ENCODE measurements around the gene TRIM32.

Gene TRIM32

DNA sequence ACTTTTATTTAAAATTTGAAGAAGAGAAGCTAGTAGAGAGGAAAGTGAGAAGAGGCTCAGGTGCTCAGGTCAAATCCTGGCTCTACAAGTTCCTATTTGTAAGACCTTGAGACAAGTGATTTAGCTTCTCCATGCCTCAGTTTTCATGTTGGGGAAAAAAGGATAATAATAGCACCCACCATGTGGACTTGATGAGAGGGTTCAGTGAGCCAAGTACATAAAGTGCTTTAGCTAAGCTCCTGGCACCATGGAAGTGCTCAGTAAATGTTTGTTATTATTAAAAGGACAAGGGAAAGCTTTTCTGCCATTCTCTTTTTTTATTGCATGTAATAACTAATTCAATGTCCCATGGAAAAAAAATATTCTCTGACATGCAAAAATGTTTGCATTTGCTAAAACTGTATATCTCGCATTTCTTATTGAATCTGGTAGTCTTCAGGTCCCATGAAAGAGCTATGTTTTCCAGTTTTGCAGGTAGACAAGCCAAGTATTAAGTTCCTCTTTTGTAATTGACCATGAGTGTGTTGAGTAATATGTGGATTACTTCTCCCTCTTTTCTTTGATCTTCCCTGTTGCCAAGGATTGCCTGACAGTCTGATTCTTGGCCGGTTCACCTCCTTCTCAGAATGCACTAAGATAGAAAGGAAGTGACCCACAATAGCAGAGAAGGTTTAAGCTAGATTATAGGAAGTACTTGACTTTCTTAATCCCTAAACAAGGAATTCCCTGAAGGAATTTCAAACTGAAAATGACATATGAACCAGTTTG, 45.6 kb upstream of the TRIM32 start:
- no peak overlapping the region for H3K4me3 ChIP-seq (ENCODE audit: low read depth, low read length)
- ChIA-PET CTCF (interaction anchor here (0.6 to 1.3 kb wide), 2 partner anchors 20 to 1049 kb away, joined by 3 to 6 read pairs; no protein-coding TSS in a partner anchor), POLR2A (no interaction called here)
- H3K4me1 ChIP-seq (ENCODE audit: control insufficient read depth, insufficient read depth, low read length), result no peaks in the 10 kb centered on the region
- H3K9me3 ChIP-seq (ENCODE audit: control insufficient read depth, insufficient read depth, low read depth, low read length), result no peaks in the 10 kb centered on the region
- no peak overlapping the region for H3K27ac ChIP-seq (ENCODE audit: extremely low read depth, low read depth, low read length)
- H3K36me3 ChIP-seq (ENCODE audit: control insufficient read depth in 2 of 2, insufficient read depth in 1 of 2, low read length in 2 of 2), result no peaks in the 10 kb centered on the region
- no peak for TF ChIP-seq ZNF366 (tag by site-specific recombination; conservative IDR thresholded peaks at IDR 0.05)

DNA sequence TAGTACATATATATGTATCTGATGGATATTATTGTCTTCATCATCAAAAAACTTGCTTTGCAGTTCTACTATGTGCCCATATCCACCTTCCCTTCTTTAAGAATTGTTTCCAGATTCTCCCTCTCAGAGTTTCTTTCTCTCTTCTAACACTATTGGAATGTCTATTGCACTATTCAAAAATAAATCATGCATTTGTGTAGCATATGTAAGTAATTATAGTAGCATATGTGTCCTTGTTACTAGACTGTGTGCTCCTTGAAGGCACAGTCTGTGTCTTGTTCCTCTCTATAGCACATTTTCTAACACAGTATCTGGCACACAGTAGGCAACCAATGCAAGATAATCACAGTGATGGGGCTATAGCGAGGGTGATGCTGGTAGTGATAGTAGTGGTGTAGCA, 43.4 kb upstream of the TRIM32 start:
- CTCF ChIA-PET, result interaction anchor here (0.7 to 1.1 kb wide), 2 partner anchors 52 to 822 kb away, joined by 3 read pairs; no protein-coding TSS in a partner anchor
- POLR2A ChIA-PET, result no interaction called here
- H3K27ac ChIP-seq (ENCODE audit: extremely low read depth, low read depth, low read length), result no peak overlapping the region
- no peak for TF ChIP-seq ZNF202 (tag by site-specific recombination; IDR thresholded peaks at IDR 0.05; ENCODE audit: borderline replicate concordance)
- TF ChIP-seq ZNF146 (tag by site-specific recombination; IDR thresholded peaks at IDR 0.05), result no peak
- TF ChIP-seq, protein P1, sequence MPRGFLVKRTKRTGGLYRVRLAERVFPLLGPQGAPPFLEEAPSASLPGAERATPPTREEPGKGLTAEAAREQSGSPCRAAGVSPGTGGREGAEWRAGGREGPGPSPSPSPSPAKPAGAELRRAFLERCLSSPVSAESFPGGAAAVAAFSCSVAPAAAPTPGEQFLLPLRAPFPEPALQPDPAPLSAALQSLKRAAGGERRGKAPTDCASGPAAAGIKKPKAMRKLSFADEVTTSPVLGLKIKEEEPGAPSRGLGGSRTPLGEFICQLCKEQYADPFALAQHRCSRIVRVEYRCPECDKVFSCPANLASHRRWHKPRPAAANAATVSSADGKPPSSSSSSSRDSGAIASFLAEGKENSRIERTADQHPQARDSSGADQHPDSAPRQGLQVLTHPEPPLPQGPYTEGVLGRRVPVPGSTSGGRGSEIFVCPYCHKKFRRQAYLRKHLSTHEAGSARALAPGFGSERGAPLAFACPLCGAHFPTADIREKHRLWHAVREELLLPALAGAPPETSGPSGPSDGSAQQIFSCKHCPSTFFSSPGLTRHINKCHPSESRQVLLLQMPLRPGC (tag by site-specific recombination; IDR thresholded peaks at IDR 0.05), result no peak
- TF ChIP-seq, protein P2, sequence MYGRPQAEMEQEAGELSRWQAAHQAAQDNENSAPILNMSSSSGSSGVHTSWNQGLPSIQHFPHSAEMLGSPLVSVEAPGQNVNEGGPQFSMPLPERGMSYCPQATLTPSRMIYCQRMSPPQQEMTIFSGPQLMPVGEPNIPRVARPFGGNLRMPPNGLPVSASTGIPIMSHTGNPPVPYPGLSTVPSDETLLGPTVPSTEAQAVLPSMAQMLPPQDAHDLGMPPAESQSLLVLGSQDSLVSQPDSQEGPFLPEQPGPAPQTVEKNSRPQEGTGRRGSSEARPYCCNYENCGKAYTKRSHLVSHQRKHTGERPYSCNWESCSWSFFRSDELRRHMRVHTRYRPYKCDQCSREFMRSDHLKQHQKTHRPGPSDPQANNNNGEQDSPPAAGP (tag by site-specific recombination; IDR thresholded peaks at IDR 0.05), result no peak
- TF ChIP-seq ZIC2 (tag by site-specific recombination; IDR thresholded peaks at IDR 0.05), result no peak
- H3K4me1 ChIP-seq (ENCODE audit: control insufficient read depth, insufficient read depth, low read length), result no peaks in the 10 kb centered on the region
- H3K4me3 ChIP-seq (ENCODE audit: low read depth, low read length), result no peak overlapping the region
- H3K9me3 ChIP-seq (ENCODE audit: control insufficient read depth, insufficient read depth, low read depth, low read length), result no peaks in the 10 kb centered on the region
- H3K36me3 ChIP-seq (ENCODE audit: control insufficient read depth in 2 of 2, insufficient read depth in 1 of 2, low read length in 2 of 2), result no peaks in the 10 kb centered on the region

DNA sequence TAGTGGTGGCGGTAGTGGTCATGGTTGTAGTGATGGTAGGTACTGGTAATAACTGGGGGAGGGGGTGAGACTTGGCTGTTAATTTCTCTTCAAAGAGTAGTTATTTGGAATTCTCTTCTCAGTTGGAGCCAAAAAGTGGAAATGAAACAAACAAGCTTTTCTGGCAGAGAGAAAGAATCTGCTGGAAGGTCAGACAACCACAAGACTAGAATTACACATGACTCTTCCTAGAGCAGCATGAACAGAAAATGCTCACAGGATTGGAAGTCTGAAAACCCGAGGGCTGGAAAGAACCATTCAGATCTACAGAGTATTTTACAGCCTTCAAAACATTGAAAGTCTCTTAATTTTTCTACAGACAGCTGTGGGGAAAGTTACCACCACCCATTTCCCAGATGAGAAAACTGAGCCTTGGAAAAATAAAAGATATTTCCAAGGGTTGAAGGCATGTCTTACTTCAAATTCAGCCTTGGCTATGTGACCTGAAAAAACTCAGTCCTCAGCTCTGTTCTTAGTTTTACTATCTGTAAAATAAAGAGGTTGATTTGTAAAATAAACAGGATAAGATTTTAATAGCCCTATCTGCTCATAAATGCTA, 42.9 kb upstream of the TRIM32 start:
- no peaks in the 10 kb centered on the region for H3K36me3 ChIP-seq (ENCODE audit: control insufficient read depth in 2 of 2, insufficient read depth in 1 of 2, low read length in 2 of 2)
- H3K4me3 ChIP-seq (ENCODE audit: low read depth, low read length), result no peak overlapping the region
- ChIA-PET POLR2A (no interaction called here), CTCF (interaction anchor here (1.0 to 1.2 kb wide), 3 partner anchors 53 to 495 kb away, joined by 3 to 4 read pairs (median 3); no protein-coding TSS in a partner anchor)
- TF ChIP-seq ZNF404 (tag by site-specific recombination; IDR thresholded peaks at IDR 0.05) (no peak), ZNF626 (tag by site-specific recombination; IDR thresholded peaks at IDR 0.05) (no peak), ZNF670 (tag by site-specific recombination; IDR thresholded peaks at IDR 0.05; ENCODE audit: low read depth) (no peak), ZNF521 (tag by site-specific recombination; IDR thresholded peaks at IDR 0.05) (no peak), ZNF48 (tag by site-specific recombination; IDR thresholded peaks at IDR 0.05) (no peak), SCRT1 (tag by site-specific recombination; IDR thresholded peaks at IDR 0.05; ENCODE audit: borderline replicate concordance) (no peak), ZNF175 (tag by site-specific recombination; IDR thresholded peaks at IDR 0.05) (no peak), ZNF600 (tag by site-specific recombination; IDR thresholded peaks at IDR 0.05) (no peak), ZNF121 (tag by site-specific recombination; IDR thresholded peaks at IDR 0.05) (no peak), REPIN1 (tag by site-specific recombination; IDR thresholded peaks at IDR 0.05; ENCODE audit: low read depth) (no peak)
- no peaks in the 10 kb centered on the region for H3K4me1 ChIP-seq (ENCODE audit: control insufficient read depth, insufficient read depth, low read length)
- no peak overlapping the region for H3K27ac ChIP-seq (ENCODE audit: extremely low read depth, low read depth, low read length)
- no peaks in the 10 kb centered on the region for H3K9me3 ChIP-seq (ENCODE audit: control insufficient read depth, insufficient read depth, low read depth, low read length)

Measured in HEK293 (cell line).